ENCODE results near the gene CRIP3. TPM values are rescaled to one million over a fixed set of nuclear protein-coding genes. Genes with fewer than 3 reads are reported as not detected.
A peak's percentile ranks its signal among the peaks of the same experiment; 100 is the strongest.

The CRIP3 gene
- total RNA-seq, 1 experiment from 2014 or later: not detected

DNA sequence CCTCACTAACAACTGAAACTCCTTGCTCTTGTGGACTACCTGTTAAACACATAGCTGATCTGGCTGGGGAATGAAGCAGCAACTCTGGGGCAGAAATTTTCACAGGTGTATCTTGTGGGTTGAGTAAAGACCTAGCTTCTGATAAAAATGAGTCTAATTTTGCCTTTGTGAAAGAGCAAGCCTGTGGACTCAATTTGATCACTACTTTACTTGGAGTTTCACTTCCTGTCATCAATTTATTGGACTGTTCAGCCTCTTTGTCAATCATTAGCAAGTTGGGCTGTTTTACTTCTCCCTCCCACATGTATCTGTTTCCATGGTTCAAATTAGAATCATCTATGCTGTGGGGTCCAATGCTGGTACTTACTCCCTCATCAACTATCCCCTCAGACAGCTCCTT lies 29.6 kb upstream of the CRIP3 start:
- peaks cover 26% of the 10 kb centered on the region for H3K36me3 Mint-ChIP-seq (ENCODE audit: insufficient read depth, unreplicated experiment)
- peaks cover 14% of the 10 kb centered on the region for H3K4me1 Mint-ChIP-seq (ENCODE audit: low read depth, unreplicated experiment)
- ChIA-PET CTCF (no interaction called here), POLR2A (no interaction called here)
- DNase-seq: no peak
- no peaks in the 10 kb centered on the region for H3K9me3 Mint-ChIP-seq (ENCODE audit: unreplicated experiment)
- H3K27me3 Mint-ChIP-seq (ENCODE audit: insufficient read depth, unreplicated experiment): no peaks in the 10 kb centered on the region
- BruUV-seq (replicated peaks): no TSS peak
- intact Hi-C loops (cut with micrococcal nuclease; ENCODE audit: unreplicated experiment): loop anchor here (10.0 kb wide), 1 partner anchor 433 kb away; no protein-coding TSS in a partner anchor
- no peak overlapping the region for H3K27ac Mint-ChIP-seq (ENCODE audit: unreplicated experiment)
- no peak for TF ChIP-seq CTCF (IDR thresholded peaks at IDR 0.05; ENCODE audit: insufficient read depth in 1 of 2, low read depth in 1 of 2, low read length in 1 of 2, severe bottlenecking in 1 of 2, unreplicated experiment in 1 of 2)
- H3K36me3 ChIP-seq (ENCODE audit: control insufficient read depth, insufficient read depth, low read length): peaks cover 2% of the 10 kb centered on the region
- H3K27me3 ChIP-seq (replicated peaks; ENCODE audit: control insufficient read depth, insufficient read depth, low read length): no peaks in the 10 kb centered on the region
- H3K9me3 ChIP-seq: no peaks in the 10 kb centered on the region
- H3K4me3 Mint-ChIP-seq (ENCODE audit: unreplicated experiment): no peak overlapping the region
- no peak overlapping the region for H3K4me3 ChIP-seq (ENCODE audit: low read depth, low read length)
- peaks cover 14% of the 10 kb centered on the region for H3K4me1 ChIP-seq

DNA sequence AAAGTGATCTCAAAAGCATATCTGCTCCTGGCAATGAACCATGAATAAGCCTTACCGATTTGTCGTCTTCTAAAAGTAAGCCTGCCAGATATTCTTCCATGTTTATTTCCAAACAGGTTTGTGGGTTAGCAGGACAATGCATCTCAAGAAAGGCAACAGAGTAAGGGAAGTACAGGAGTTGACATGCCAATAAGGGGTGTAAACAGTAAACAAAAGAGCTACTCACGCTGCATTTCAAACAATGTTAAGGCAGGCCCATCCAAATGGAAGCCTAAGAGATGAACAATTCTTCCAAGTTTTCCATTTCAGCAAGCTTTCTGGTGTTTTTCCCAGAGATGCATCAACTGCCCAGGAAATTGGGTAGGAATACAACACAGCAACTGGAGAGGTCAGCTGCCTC lies 27.8 kb upstream of the CRIP3 start:
- Mint-ChIP-seq H3K9me3 (ENCODE audit: unreplicated experiment) (no peaks in the 10 kb centered on the region), H3K36me3 (ENCODE audit: insufficient read depth, unreplicated experiment) (peaks cover 19% of the 10 kb centered on the region), H3K27me3 (ENCODE audit: insufficient read depth, unreplicated experiment) (peaks cover 3% of the 10 kb centered on the region), H3K4me3 (ENCODE audit: unreplicated experiment) (no peak overlapping the region), H3K4me1 (ENCODE audit: low read depth, unreplicated experiment) (peaks cover 14% of the 10 kb centered on the region), H3K27ac (ENCODE audit: unreplicated experiment) (no peak overlapping the region)
- Histone ChIP-seq H3K36me3 (ENCODE audit: control insufficient read depth, insufficient read depth, low read length) (peaks cover 2% of the 10 kb centered on the region), H3K27me3 (replicated peaks; ENCODE audit: control insufficient read depth, insufficient read depth, low read length) (no peaks in the 10 kb centered on the region), H3K4me3 (ENCODE audit: low read depth, low read length) (no peak overlapping the region), H3K4me1 (peaks cover 14% of the 10 kb centered on the region), H3K9me3 (no peaks in the 10 kb centered on the region)
- ChIA-PET POLR2A (no interaction called here), CTCF (interaction anchor here (1.4 kb wide), 1 partner anchor 73 kb away, joined by 3 read pairs; no protein-coding TSS in a partner anchor)
- intact Hi-C loops (cut with micrococcal nuclease; ENCODE audit: unreplicated experiment): loop anchor here (10.0 kb wide), 1 partner anchor 432 kb away; no protein-coding TSS in a partner anchor
- no peak for TF ChIP-seq CTCF (IDR thresholded peaks at IDR 0.05; ENCODE audit: insufficient read depth in 1 of 2, low read depth in 1 of 2, low read length in 1 of 2, severe bottlenecking in 1 of 2, unreplicated experiment in 1 of 2)
- DNase-seq: no peak
- no TSS peak for BruUV-seq (replicated peaks)

GRCh38 chr6:43335469-43335868 lies 26.8 kb upstream of the CRIP3 start:
- TF ChIP-seq CTCF (IDR thresholded peaks at IDR 0.05; ENCODE audit: insufficient read depth in 1 of 2, low read depth in 1 of 2, low read length in 1 of 2, severe bottlenecking in 1 of 2, unreplicated experiment in 1 of 2): no peak
- H3K4me3 ChIP-seq (ENCODE audit: low read depth, low read length): no peak overlapping the region
- peaks cover 2% of the 10 kb centered on the region for H3K36me3 ChIP-seq (ENCODE audit: control insufficient read depth, insufficient read depth, low read length)
- Mint-ChIP-seq H3K27ac (ENCODE audit: unreplicated experiment) (no peak overlapping the region), H3K4me1 (ENCODE audit: low read depth, unreplicated experiment) (peaks cover 14% of the 10 kb centered on the region), H3K9me3 (ENCODE audit: unreplicated experiment) (no peaks in the 10 kb centered on the region), H3K27me3 (ENCODE audit: insufficient read depth, unreplicated experiment) (peaks cover 3% of the 10 kb centered on the region), H3K36me3 (ENCODE audit: insufficient read depth, unreplicated experiment) (peaks cover 15% of the 10 kb centered on the region), H3K4me3 (ENCODE audit: unreplicated experiment) (no peak overlapping the region)
- ChIA-PET CTCF (interaction anchor here (0.7 to 1.4 kb wide), 5 partner anchors 34 to 433 kb away, joined by 3 to 4 read pairs (median 3); partner anchors contain the start of gene ZNF318), POLR2A (no interaction called here)
- DNase-seq: peak in 1 of 2 experiments; percentile 14
- no TSS peak for BruUV-seq (replicated peaks)
- intact Hi-C loops (cut with micrococcal nuclease; ENCODE audit: unreplicated experiment): loop anchor here (10.0 kb wide), 1 partner anchor 431 kb away; no protein-coding TSS in a partner anchor
- H3K27me3 ChIP-seq (replicated peaks; ENCODE audit: control insufficient read depth, insufficient read depth, low read length): no peaks in the 10 kb centered on the region
- peaks cover 14% of the 10 kb centered on the region for H3K4me1 ChIP-seq
- no peaks in the 10 kb centered on the region for H3K9me3 ChIP-seq

All from Caco-2 (cell line).